Measurements from ENCODE around the gene KCMF1. TPM values are rescaled to one million over a fixed set of nuclear protein-coding genes. Genes with fewer than 3 reads are reported as not detected.

Gene KCMF1
- total RNA-seq, 1 donor from 2014 or later: 55.2 TPM

DNA sequence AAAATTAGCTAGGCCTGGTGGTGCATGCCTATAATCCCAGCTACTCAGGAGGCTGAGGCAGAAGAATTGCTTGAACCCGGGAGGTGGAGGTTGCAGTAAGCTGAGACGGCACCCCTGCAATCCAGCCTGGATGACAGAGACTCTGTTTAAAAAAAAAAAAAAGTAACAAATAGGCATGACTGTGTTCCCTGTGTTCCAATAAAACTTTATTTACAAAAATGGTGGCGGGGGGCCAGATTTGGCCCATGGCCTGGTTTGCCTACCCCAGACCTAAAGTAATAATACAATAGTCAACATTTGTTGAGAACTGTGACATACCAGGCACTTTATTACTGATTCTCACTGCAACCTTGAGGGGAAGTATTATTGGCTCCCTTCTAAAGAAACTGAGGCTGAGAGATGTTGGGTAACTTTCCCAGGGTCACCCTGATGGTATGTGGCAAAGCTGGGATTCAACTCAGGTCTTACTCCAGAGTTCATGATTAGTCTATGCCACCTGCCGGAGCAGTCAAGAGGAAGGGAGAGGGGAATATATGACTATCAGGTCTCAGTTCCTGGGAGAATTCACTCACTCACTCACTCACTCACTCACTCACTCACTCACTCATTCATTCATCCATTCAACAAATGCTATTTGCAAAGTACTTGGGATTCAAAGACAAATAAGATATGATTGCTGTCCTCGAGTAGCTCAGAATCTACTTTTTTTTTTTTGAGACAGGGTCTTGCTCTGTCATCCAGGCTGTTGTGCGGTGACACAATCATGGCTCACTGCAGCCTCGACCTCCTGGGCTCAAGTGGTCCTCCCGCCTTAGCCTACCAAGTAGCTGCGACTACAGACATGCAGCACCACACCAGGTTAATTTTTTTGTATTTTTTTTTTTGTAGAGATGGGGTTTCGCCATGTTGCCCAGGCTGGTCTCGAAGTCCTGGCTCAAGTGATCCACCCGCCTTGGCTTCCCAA, 14.3 kb upstream of the KCMF1 start:
- DNase-seq (ENCODE audit: low spot score): no peak

GRCh38 chr2:84957771-84958134, 13.2 kb upstream of the KCMF1 start:
- DNase-seq (ENCODE audit: low spot score): no peak

DNA sequence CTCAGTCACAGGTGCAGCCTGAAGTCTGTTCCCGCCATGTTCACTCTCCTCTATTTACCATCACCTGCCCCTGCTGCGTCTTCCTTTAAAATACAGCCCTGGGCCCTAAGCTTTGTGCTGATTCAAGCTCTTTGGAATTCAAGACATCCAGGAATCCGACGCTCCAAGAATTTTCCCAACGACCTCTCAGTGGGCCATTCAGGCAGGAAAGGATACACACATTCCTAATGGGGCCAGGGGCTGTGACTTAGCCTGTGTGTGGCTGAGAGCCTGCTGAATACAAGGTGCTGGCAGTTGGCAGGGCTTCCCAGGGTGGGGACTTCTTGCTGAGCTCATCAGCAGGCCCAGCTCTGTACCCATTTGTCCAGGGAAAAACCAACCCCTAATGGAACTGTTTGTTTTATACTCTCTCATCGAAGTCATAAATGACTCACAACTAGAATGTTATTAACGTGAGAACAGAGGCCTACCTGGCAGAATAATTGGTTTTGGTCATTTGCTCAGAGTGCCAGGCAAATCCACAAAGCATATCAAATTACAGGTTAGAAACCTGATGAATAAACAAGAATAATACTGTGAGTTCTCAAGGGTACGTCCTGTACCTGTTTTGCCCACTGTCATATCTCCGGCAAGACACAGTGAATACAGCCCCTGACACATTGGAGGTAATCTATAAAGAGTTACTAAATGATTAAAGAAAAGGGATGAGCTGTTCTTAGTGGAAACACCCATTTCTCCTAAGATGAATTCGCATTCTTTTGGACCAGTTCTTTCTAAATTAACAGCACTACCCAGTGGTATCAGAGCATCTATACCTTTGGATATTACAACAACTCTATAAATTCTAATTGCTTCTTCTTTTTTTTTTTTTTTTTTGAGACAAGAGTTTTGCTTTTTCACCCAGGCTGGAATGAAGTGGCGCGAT, 12.6 kb upstream of the KCMF1 start:
- DNase-seq (ENCODE audit: low spot score): no peak

DNA sequence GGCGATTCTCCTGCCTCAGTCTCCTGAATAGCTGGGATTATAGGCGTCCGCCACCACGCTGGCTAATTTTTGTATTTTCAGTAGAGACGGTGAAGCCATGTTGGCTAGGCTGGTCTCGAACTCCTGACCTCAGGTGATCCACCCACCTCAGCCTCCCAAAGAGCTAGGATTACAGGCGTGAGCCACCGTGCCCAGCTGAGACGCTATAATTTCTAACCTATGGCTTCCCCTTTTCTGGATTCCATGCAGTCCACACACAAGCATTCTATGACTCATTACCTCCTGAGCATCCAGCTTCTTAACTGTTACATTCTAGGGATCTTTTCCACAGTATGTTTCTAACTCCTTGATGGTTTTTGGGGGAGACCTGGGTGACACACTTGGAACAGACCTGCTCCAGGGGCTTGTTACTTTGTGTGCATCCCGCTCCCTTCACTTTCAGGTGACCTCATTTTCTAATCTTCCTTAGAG, 11.8 kb upstream of the KCMF1 start:
- no peak for DNase-seq (ENCODE audit: low spot score)

DNA sequence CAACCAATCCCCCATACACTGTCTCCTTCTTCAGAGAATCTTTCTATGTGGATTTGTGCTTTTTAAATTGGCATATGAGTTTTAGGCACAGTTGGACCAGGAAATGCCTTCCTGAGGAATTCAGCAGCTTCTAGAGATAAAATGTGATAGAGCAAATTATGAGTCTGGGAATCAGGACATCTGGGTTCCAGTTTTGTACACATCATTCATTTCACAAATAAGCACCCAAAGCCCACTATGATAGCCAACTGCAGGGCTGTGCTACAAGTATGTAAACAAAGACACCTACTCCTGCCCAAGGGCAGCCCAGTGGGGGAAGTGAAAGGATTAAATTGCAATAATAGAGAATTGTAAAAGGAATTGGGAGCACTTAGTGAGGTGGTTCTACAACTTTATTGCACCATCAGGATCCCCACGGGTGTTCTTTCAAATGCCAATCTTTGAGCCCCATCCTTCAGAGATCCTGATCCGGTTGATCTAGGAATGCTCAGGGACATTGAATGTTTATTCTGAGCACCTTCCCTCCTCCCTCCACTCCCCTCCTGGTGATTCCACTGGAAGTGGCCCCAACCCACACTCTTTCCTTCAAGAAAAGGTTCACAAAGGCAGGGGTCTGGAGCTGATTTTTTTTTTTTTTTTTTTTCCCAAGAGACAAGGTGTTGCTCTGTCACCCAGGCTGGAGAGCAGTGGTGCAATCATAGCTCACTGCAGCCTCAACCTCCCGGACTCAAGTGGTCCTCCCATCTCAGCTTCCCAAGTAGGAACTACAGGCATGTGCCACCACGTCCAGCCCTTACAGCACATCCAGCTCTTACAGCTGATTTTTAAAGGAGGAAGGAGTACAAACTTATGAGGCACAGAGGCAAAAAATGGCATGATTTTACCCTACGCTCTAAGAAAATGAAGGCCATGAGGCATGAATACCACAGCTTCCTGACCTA, 11.1 kb upstream of the KCMF1 start:
- no peak for DNase-seq (ENCODE audit: low spot score)

DNA sequence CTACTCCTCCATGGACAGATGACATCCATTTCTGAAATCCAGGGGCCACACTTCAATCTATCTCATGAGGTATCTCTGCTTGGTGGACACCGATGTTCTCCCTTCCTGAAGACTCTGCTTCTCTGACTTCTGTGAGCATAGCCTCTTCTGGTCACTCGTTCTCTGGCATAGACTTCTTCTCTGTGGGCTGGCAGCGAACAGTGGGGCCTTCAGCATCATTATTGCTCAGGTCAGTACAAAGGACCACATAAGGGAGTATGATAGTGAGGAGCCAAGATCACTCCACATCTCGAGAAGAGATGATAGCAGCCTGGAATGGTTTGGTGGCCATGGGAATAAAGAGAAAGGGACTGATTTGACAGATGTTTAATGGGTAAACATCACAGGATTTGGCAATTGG, 8.0 kb upstream of the KCMF1 start:
- DNase-seq (ENCODE audit: low spot score): no peak

- DNase-seq (ENCODE audit: low spot score): no peak
These were observed 7.7 kb upstream of the KCMF1 start for GRCh38 chr2:84963323-84963691.

GRCh38 chr2:84963692-84964405, 7.1 kb upstream of the KCMF1 start:
- no peak for DNase-seq (ENCODE audit: low spot score)

DNA sequence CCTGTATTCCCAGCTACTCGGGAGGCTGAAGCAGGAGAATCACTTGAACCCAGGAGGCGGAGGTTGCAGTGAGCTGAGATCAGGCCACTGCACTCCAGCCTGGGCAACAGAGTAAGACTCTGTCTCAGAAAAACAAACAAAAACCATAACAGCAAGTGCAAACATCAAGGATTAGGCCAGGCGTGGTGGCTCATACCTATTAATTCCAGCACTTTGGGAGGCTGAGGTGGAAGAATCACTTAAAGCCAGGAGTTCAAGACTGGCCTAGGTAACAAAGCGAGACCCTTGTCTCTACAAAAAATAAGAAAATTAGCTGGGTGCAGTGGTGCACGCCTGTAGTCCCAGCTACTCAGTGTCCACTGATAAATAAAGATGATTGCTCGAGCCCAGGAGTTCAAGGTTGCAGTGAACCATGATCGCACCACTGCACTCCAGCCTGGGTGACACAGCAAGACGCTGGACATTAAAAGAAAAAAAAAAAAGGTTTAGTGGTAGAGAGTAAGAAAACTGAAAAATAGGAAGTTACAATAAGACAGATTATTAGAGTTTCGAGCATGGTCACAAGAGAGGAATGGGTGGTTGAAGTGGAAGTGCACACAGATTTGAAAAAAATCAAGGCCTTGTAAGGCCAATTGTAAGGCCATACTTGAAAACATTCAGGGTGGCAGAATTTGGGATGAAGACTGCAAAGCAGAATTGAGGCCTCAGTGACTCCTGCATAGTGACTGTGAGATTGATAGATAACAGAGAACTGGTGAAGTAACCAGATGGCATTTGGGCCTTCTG, 6.4 kb upstream of the KCMF1 start:
- no peak for DNase-seq (ENCODE audit: low spot score)

- no peak for DNase-seq (ENCODE audit: low spot score)
These were observed 5.8 kb upstream of the KCMF1 start for GRCh38 chr2:84965192-84965516.

GRCh38 chr2:84965827-84966226, 5.1 kb upstream of the KCMF1 start:
- DNase-seq (ENCODE audit: low spot score): no peak

- no peak for DNase-seq (ENCODE audit: low spot score)
These were observed 4.2 kb upstream of the KCMF1 start for GRCh38 chr2:84966731-84967130.

GRCh38 chr2:84969511-84970209, 1.3 kb upstream of the KCMF1 start:
- no peak for DNase-seq (ENCODE audit: low spot score)

- DNase-seq (ENCODE audit: low spot score): peak; percentile 66
These were observed 622 bp upstream of the KCMF1 start for GRCh38 chr2:84970210-84970867.

- DNase-seq (ENCODE audit: low spot score): peak; percentile 53
These were observed 697 bp downstream of the KCMF1 start for GRCh38 chr2:84971510-84972206.

GRCh38 chr2:84972207-84972783, 1.3 kb downstream of the KCMF1 start:
- DNase-seq (ENCODE audit: low spot score): no peak

DNA sequence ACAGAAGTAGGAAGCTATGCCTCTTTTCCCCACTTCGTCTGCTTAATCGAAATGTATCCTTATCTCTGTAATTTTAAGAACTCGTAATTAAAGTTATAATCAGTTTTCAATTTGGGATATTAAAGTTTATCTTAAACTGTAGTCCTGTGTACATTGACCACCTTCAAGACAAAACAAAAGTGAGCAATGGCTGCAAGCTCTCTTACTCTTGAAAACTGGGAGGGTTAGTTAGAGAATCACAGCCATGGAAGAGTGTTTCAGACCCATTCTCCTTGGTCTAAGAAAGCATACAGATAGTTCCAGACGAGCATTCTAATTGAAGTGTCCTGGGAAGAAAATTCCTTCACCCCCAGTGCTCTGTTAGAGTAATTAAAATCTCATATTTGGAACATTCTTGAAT, 2.0 kb downstream of the KCMF1 start:
- DNase-seq (ENCODE audit: low spot score): no peak

Measured in ureter (tissue), 1 donor.